HEK293 (cell line): ENCODE data around the gene HOXB4.

Experiments used
- GLI4 ChIP-seq: fragments of 450-650 bp; formaldehyde crosslinking; IDR thresholded peaks from 2 replicates; pipeline ENCODE4 v1.5.1; 2016; ENCODE audit warnings: missing biosample characterization, missing genetic modification characterization
- KLF1 ChIP-seq: fragments of 450-650 bp; formaldehyde crosslinking; IDR thresholded peaks from 2 replicates; pipeline ENCODE4 v1.5.1; 2016; ENCODE audit warnings: missing biosample characterization, missing genetic modification characterization
- SALL2 ChIP-seq: fragments of 450-650 bp; formaldehyde crosslinking; IDR thresholded peaks from 2 replicates; pipeline ENCODE4 v1.5.0; 2017; ENCODE audit warnings: missing biosample characterization, mild to moderate bottlenecking, missing genetic modification characterization, borderline replicate concordance
- SP3 ChIP-seq: fragments of 450-650 bp; formaldehyde crosslinking; IDR thresholded peaks from 2 replicates; pipeline ENCODE4 v1.5.1; 2016; ENCODE audit warnings: missing biosample characterization, missing genetic modification characterization
- ZFHX2 ChIP-seq: fragments of 450-650 bp; formaldehyde crosslinking; conservative IDR thresholded peaks from 2 replicates; pipeline ENCODE4 v1.5.1; 2016; ENCODE audit warnings: missing biosample characterization, missing genetic modification characterization
- ZIC2 ChIP-seq: fragments of 450-650 bp; formaldehyde crosslinking; IDR thresholded peaks from 2 replicates; pipeline ENCODE4 v1.5.1; 2016; ENCODE audit warnings: missing biosample characterization, missing genetic modification characterization
- ZNF10 ChIP-seq: fragments of 450-650 bp; formaldehyde crosslinking; IDR thresholded peaks from 2 replicates; pipeline ENCODE4 v1.5.1; 2017; ENCODE audit warnings: missing biosample characterization, missing genetic modification characterization
- ZNF112 ChIP-seq: fragments of 450-650 bp; formaldehyde crosslinking; IDR thresholded peaks from 2 replicates; pipeline ENCODE4 v1.5.0; 2017; ENCODE audit warnings: missing biosample characterization, missing genetic modification characterization
- ZNF223 ChIP-seq: fragments of 450-650 bp; formaldehyde crosslinking; IDR thresholded peaks from 2 replicates; pipeline ENCODE4 v1.5.1; 2016; ENCODE audit warnings: missing biosample characterization, missing genetic modification characterization
- ZNF292 ChIP-seq: fragments of 450-650 bp; formaldehyde crosslinking; IDR thresholded peaks from 2 replicates; pipeline ENCODE4 v1.5.1; 2016; ENCODE audit warnings: low read depth, missing biosample characterization, missing genetic modification characterization, borderline replicate concordance
- ZNF341 ChIP-seq: fragments of 450-650 bp; formaldehyde crosslinking; IDR thresholded peaks from 2 replicates; pipeline ENCODE4; 2016; ENCODE audit warnings: low read depth, missing biosample characterization, missing genetic modification characterization
- ZNF426 ChIP-seq: fragments of 450-650 bp; formaldehyde crosslinking; IDR thresholded peaks from 2 replicates; pipeline ENCODE4 v1.5.1; 2017; ENCODE audit warnings: missing biosample characterization, missing genetic modification characterization, mild to moderate bottlenecking, inconsistent platforms, moderate library complexity
- ZNF596 ChIP-seq: fragments of 450-650 bp; IDR thresholded peaks from 2 replicates; pipeline ENCODE4 v1.5.0; 2018; ENCODE audit warnings: missing biosample characterization, mild to moderate bottlenecking, missing genetic modification characterization, moderate library complexity
- ZNF626 ChIP-seq: fragments of 450-650 bp; sonication (Bioruptor Pico); formaldehyde crosslinking; IDR thresholded peaks from 2 replicates; pipeline ENCODE4 v1.5.1; 2018; ENCODE audit warnings: missing biosample characterization, missing genetic modification characterization, inconsistent platforms
- ZNF701 ChIP-seq: fragments of 450-650 bp; formaldehyde crosslinking; IDR thresholded peaks from 2 replicates; pipeline ENCODE4 v1.5.1; 2016; ENCODE audit warnings: missing biosample characterization, missing genetic modification characterization
- ZNF830 ChIP-seq: fragments of 450-650 bp; IDR thresholded peaks from 2 replicates; pipeline ENCODE4 v1.5.0; 2018; ENCODE audit warnings: missing biosample characterization, missing genetic modification characterization, low read depth, mild to moderate bottlenecking, moderate library complexity
- ZNF837 ChIP-seq: fragments of 450-650 bp; formaldehyde crosslinking; IDR thresholded peaks from 2 replicates; pipeline ENCODE4 v1.5.1; 2016; ENCODE audit warnings: missing biosample characterization, missing genetic modification characterization
- TF ChIP-seq, protein P1 (sequence below): fragments of 450-650 bp; formaldehyde crosslinking; IDR thresholded peaks from 2 replicates; pipeline ENCODE4 v1.5.0; 2017; ENCODE audit warnings: missing biosample characterization, missing genetic modification characterization, borderline replicate concordance
- TF ChIP-seq, protein P2 (sequence below): fragments of 450-650 bp; formaldehyde crosslinking; IDR thresholded peaks from 2 replicates; pipeline ENCODE4 v1.5.1; 2016; ENCODE audit warnings: missing biosample characterization, missing genetic modification characterization
- TF ChIP-seq, protein P3 (sequence below): fragments of 450-650 bp; formaldehyde crosslinking; IDR thresholded peaks from 2 replicates; pipeline ENCODE4 v1.5.1; 2016; ENCODE audit warnings: missing biosample characterization, missing genetic modification characterization
- TF ChIP-seq, protein P4 (sequence below): fragments of 450-650 bp; formaldehyde crosslinking; IDR thresholded peaks from 2 replicates; pipeline ENCODE4 v1.5.1; 2017; ENCODE audit warnings: missing biosample characterization, missing genetic modification characterization
- TF ChIP-seq, protein P5 (sequence below): fragments of 450-650 bp; formaldehyde crosslinking; IDR thresholded peaks from 2 replicates; pipeline ENCODE4 v1.5.1; 2016; ENCODE audit warnings: missing biosample characterization, missing genetic modification characterization
- TF ChIP-seq, protein P6 (sequence below): fragments of 450-650 bp; formaldehyde crosslinking; IDR thresholded peaks from 2 replicates; pipeline ENCODE4 v1.5.1; 2016; ENCODE audit warnings: missing biosample characterization, missing genetic modification characterization

The HOXB4 gene

DNA sequence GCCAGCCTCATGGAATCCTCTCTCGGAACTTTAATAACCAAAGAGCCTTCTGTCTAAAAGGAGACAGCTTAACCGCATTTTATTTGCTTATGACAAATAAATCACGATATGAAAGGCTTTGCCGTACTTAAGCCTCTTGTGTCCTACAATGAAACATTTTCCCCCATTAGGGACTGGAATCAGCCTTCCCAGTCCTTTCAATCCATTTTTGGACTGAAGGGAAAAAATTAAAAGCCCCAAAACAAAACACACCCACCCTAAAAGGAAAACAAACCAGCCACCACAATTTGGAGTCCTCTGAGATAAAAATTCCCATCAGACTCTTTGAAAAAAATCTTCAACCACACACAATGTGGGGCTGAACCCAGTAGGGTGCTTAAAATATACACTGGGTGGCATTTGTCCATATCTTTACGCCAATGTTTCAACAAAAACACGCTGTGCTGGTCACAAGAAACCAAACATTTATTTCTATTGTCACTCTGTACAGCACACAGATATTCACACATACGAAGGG, 3.0 kb downstream of the HOXB4 start (continued):
- TF ChIP-seq ZFHX2 (tag by site-specific recombination) (peak; percentile 26; the same call in 1 of the 2 replicates), ZNF10 (tag by site-specific recombination) (0 out of 2 replicates have a peak, but pooled peaks have one; percentile 39), ZIC2 (tag by site-specific recombination) (peak; percentile 68), ZNF426 (tag by site-specific recombination) (no peak), SALL2 (tag by site-specific recombination) (no peak), SP3 (tag by site-specific recombination) (no peak), ZNF626 (tag by site-specific recombination) (no peak), ZNF837 (tag by site-specific recombination) (no peak), ZNF596 (peak; percentile 59; the same call in 1 of the 2 replicates), ZNF341 (tag by site-specific recombination) (peak; percentile 50; the same call in 1 of the 2 replicates), GLI4 (tag by site-specific recombination) (no peak), KLF1 (peak; percentile 95), ZNF830 (tag by site-specific recombination) (no peak), ZNF223 (tag by site-specific recombination) (no peak), ZNF112 (no peak), ZNF292 (no peak), ZNF701 (tag by site-specific recombination) (no peak)
- TF ChIP-seq, protein P1, sequence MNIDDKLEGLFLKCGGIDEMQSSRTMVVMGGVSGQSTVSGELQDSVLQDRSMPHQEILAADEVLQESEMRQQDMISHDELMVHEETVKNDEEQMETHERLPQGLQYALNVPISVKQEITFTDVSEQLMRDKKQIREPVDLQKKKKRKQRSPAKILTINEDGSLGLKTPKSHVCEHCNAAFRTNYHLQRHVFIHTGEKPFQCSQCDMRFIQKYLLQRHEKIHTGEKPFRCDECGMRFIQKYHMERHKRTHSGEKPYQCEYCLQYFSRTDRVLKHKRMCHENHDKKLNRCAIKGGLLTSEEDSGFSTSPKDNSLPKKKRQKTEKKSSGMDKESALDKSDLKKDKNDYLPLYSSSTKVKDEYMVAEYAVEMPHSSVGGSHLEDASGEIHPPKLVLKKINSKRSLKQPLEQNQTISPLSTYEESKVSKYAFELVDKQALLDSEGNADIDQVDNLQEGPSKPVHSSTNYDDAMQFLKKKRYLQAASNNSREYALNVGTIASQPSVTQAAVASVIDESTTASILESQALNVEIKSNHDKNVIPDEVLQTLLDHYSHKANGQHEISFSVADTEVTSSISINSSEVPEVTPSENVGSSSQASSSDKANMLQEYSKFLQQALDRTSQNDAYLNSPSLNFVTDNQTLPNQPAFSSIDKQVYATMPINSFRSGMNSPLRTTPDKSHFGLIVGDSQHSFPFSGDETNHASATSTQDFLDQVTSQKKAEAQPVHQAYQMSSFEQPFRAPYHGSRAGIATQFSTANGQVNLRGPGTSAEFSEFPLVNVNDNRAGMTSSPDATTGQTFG (tag by site-specific recombination), result no peak
- TF ChIP-seq, protein P2, sequence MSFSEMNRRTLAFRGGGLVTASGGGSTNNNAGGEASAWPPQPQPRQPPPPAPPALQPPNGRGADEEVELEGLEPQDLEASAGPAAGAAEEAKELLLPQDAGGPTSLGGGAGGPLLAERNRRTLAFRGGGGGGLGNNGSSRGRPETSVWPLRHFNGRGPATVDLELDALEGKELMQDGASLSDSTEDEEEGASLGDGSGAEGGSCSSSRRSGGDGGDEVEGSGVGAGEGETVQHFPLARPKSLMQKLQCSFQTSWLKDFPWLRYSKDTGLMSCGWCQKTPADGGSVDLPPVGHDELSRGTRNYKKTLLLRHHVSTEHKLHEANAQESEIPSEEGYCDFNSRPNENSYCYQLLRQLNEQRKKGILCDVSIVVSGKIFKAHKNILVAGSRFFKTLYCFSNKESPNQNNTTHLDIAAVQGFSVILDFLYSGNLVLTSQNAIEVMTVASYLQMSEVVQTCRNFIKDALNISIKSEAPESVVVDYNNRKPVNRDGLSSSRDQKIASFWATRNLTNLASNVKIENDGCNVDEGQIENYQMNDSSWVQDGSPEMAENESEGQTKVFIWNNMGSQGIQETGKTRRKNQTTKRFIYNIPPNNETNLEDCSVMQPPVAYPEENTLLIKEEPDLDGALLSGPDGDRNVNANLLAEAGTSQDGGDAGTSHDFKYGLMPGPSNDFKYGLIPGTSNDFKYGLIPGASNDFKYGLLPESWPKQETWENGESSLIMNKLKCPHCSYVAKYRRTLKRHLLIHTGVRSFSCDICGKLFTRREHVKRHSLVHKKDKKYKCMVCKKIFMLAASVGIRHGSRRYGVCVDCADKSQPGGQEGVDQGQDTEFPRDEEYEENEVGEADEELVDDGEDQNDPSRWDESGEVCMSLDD, result no peak
- TF ChIP-seq, protein P3, sequence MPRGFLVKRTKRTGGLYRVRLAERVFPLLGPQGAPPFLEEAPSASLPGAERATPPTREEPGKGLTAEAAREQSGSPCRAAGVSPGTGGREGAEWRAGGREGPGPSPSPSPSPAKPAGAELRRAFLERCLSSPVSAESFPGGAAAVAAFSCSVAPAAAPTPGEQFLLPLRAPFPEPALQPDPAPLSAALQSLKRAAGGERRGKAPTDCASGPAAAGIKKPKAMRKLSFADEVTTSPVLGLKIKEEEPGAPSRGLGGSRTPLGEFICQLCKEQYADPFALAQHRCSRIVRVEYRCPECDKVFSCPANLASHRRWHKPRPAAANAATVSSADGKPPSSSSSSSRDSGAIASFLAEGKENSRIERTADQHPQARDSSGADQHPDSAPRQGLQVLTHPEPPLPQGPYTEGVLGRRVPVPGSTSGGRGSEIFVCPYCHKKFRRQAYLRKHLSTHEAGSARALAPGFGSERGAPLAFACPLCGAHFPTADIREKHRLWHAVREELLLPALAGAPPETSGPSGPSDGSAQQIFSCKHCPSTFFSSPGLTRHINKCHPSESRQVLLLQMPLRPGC (tag by site-specific recombination), result peak; percentile 98
- TF ChIP-seq, protein P4, sequence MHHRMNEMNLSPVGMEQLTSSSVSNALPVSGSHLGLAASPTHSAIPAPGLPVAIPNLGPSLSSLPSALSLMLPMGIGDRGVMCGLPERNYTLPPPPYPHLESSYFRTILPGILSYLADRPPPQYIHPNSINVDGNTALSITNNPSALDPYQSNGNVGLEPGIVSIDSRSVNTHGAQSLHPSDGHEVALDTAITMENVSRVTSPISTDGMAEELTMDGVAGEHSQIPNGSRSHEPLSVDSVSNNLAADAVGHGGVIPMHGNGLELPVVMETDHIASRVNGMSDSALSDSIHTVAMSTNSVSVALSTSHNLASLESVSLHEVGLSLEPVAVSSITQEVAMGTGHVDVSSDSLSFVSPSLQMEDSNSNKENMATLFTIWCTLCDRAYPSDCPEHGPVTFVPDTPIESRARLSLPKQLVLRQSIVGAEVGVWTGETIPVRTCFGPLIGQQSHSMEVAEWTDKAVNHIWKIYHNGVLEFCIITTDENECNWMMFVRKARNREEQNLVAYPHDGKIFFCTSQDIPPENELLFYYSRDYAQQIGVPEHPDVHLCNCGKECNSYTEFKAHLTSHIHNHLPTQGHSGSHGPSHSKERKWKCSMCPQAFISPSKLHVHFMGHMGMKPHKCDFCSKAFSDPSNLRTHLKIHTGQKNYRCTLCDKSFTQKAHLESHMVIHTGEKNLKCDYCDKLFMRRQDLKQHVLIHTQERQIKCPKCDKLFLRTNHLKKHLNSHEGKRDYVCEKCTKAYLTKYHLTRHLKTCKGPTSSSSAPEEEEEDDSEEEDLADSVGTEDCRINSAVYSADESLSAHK, result peak; percentile 89
- TF ChIP-seq, protein P5, sequence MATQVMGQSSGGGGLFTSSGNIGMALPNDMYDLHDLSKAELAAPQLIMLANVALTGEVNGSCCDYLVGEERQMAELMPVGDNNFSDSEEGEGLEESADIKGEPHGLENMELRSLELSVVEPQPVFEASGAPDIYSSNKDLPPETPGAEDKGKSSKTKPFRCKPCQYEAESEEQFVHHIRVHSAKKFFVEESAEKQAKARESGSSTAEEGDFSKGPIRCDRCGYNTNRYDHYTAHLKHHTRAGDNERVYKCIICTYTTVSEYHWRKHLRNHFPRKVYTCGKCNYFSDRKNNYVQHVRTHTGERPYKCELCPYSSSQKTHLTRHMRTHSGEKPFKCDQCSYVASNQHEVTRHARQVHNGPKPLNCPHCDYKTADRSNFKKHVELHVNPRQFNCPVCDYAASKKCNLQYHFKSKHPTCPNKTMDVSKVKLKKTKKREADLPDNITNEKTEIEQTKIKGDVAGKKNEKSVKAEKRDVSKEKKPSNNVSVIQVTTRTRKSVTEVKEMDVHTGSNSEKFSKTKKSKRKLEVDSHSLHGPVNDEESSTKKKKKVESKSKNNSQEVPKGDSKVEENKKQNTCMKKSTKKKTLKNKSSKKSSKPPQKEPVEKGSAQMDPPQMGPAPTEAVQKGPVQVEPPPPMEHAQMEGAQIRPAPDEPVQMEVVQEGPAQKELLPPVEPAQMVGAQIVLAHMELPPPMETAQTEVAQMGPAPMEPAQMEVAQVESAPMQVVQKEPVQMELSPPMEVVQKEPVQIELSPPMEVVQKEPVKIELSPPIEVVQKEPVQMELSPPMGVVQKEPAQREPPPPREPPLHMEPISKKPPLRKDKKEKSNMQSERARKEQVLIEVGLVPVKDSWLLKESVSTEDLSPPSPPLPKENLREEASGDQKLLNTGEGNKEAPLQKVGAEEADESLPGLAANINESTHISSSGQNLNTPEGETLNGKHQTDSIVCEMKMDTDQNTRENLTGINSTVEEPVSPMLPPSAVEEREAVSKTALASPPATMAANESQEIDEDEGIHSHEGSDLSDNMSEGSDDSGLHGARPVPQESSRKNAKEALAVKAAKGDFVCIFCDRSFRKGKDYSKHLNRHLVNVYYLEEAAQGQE, result no peak
- TF ChIP-seq, protein P6, sequence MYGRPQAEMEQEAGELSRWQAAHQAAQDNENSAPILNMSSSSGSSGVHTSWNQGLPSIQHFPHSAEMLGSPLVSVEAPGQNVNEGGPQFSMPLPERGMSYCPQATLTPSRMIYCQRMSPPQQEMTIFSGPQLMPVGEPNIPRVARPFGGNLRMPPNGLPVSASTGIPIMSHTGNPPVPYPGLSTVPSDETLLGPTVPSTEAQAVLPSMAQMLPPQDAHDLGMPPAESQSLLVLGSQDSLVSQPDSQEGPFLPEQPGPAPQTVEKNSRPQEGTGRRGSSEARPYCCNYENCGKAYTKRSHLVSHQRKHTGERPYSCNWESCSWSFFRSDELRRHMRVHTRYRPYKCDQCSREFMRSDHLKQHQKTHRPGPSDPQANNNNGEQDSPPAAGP (tag by site-specific recombination), result peak; percentile 67
